GM21825 (cell line): ENCODE measurements around the gene IL1R2.

Experiments used
- ATAC-seq: cut with Tn5 transposase; IDR thresholded peaks from one replicate; pipeline ENCODE4 v1.9.1; 2021; ENCODE audit warnings: mild to moderate bottlenecking, moderate library complexity; ENCODE audit not compliant: unreplicated experiment

The IL1R2 gene

GRCh38 chr2:102018823-102019445 is 27.2 kb downstream of the IL1R2 start:
- no peak for ATAC-seq

GRCh38 chr2:102020596-102021170 is 28.9 kb downstream of the IL1R2 start:
- ATAC-seq: no peak

GRCh38 chr2:102021779-102022178 is 30.0 kb downstream of the IL1R2 start:
- ATAC-seq: no peak

- no peak for ATAC-seq
These were observed 31.3 kb downstream of the IL1R2 start for GRCh38 chr2:102022884-102023539.

GRCh38 chr2:102024410-102024809 is 32.6 kb downstream of the IL1R2 start:
- ATAC-seq: no peak

GRCh38 chr2:102025016-102025501 is 33.3 kb downstream of the IL1R2 start:
- ATAC-seq: peak; percentile 68

GRCh38 chr2:102025583-102026267 is 34.0 kb downstream of the IL1R2 start:
- ATAC-seq: peak; percentile 53

- ATAC-seq: no peak
These were observed 35.5 kb downstream of the IL1R2 start for GRCh38 chr2:102027036-102027980.

- ATAC-seq: no peak
These were observed 36.7 kb downstream of the IL1R2 start for GRCh38 chr2:102028470-102028869.

- ATAC-seq: no peak
These were observed 37.6 kb downstream of the IL1R2 start for GRCh38 chr2:102029405-102029804.

- no peak for ATAC-seq
These were observed 38.2 kb downstream of the IL1R2 start for GRCh38 chr2:102029952-102030351.

- ATAC-seq: no peak
These were observed 38.7 kb downstream of the IL1R2 start for GRCh38 chr2:102030502-102030854.

GRCh38 chr2:102030855-102031527 is 39.2 kb downstream of the IL1R2 start:
- no peak for ATAC-seq

- no peak for ATAC-seq
These were observed 40.7 kb downstream of the IL1R2 start for GRCh38 chr2:102032368-102033030.

- ATAC-seq: peak; percentile 80
These were observed 41.4 kb downstream of the IL1R2 start for GRCh38 chr2:102033031-102033749.

- no peak for ATAC-seq
These were observed 42.3 kb downstream of the IL1R2 start for GRCh38 chr2:102033750-102034682.

GRCh38 chr2:102034683-102035548 is 43.2 kb downstream of the IL1R2 start:
- ATAC-seq: no peak
